ENCODE data around the gene ENHO.

The ENHO gene

GRCh38 chr9:34501889-34502425, 20.8 kb downstream of the ENHO start:
- Histone ChIP-seq H4K8ac (ENCODE audit: low read depth, low read length) (no peak overlapping the region), H3K9me3 (ENCODE audit: insufficient read depth, low read depth, low read length) (peaks cover 3% of the 10 kb centered on the region), H3K27me3 (ENCODE audit: insufficient read depth, low read length) (no peaks in the 10 kb centered on the region), H2AK5ac (ENCODE audit: low read length) (no peak overlapping the region), H2BK120ac (ENCODE audit: insufficient read depth, low read length, poor library complexity) (no peak overlapping the region), H3K79me2 (ENCODE audit: control insufficient read depth, insufficient read depth, low read length, poor library complexity) (no peaks in the 10 kb centered on the region), H3K79me1 (ENCODE audit: low read length) (no peaks in the 10 kb centered on the region), H3K18ac (ENCODE audit: low read length) (no peak overlapping the region), H3K4me3 (ENCODE audit: low read depth, low read length) (no peak overlapping the region), H3K9ac (ENCODE audit: low read length) (no peak overlapping the region), H4K12ac (ENCODE audit: low read depth, low read length) (no peak overlapping the region), H3K36me3 (ENCODE audit: control insufficient read depth in 1 of 2, insufficient read depth in 2 of 2, low read length in 2 of 2) (no peaks in the 10 kb centered on the region), H4K91ac (ENCODE audit: low read depth, low read length) (no peak overlapping the region), H3K4me2 (ENCODE audit: low read length) (no peak overlapping the region), H3K4me1 (ENCODE audit: control insufficient read depth in 1 of 2, insufficient read depth in 2 of 2, low read length in 2 of 2) (no peaks in the 10 kb centered on the region), H2BK5ac (ENCODE audit: low read depth, low read length, poor library complexity) (no peak overlapping the region), H3K14ac (ENCODE audit: low read length) (no peak overlapping the region), H2BK12ac (ENCODE audit: low read length) (no peak overlapping the region), H3K27ac (ENCODE audit: low read depth, low read length) (no peak overlapping the region), H2AFZ (ENCODE audit: insufficient read depth, low read length, poor library complexity) (no peak overlapping the region), H3K23ac (ENCODE audit: low read length) (no peak overlapping the region), H3K4ac (ENCODE audit: low read depth, low read length) (no peak overlapping the region)
- WGBS (ENCODE audit: extremely low coverage, insufficient coverage, insufficient read length): no CpG with 5 or more reads among the region's 5 CpGs
- no peak for DNase-seq

GRCh38 chr9:34501372-34501771, 21.4 kb downstream of the ENHO start:
- H3K27ac ChIP-seq (ENCODE audit: low read depth, low read length): no peak overlapping the region
- no CpG with 5 or more reads among the region's 2 CpGs for WGBS (ENCODE audit: extremely low coverage, insufficient coverage, insufficient read length)
- no peak overlapping the region for H2BK120ac ChIP-seq (ENCODE audit: insufficient read depth, low read length, poor library complexity)

GRCh38 chr9:34500623-34501267, 22.0 kb downstream of the ENHO start:
- Histone ChIP-seq H3K18ac (ENCODE audit: low read length) (no peak overlapping the region), H4K12ac (ENCODE audit: low read depth, low read length) (no peak overlapping the region), H3K4me3 (ENCODE audit: low read depth, low read length) (no peak overlapping the region), H3K27ac (ENCODE audit: low read depth, low read length) (no peak overlapping the region), H3K27me3 (ENCODE audit: insufficient read depth, low read length) (no peaks in the 10 kb centered on the region), H2AK5ac (ENCODE audit: low read length) (no peak overlapping the region), H2BK12ac (ENCODE audit: low read length) (no peak overlapping the region), H3K9me3 (ENCODE audit: insufficient read depth, low read depth, low read length) (peaks cover 3% of the 10 kb centered on the region), H3K9ac (ENCODE audit: low read length) (no peak overlapping the region), H3K79me2 (ENCODE audit: control insufficient read depth, insufficient read depth, low read length, poor library complexity) (no peaks in the 10 kb centered on the region), H3K4me1 (ENCODE audit: control insufficient read depth in 1 of 2, insufficient read depth in 2 of 2, low read length in 2 of 2) (no peaks in the 10 kb centered on the region), H3K14ac (ENCODE audit: low read length) (no peak overlapping the region), H3K36me3 (ENCODE audit: control insufficient read depth in 1 of 2, insufficient read depth in 2 of 2, low read length in 2 of 2) (no peaks in the 10 kb centered on the region), H2BK120ac (ENCODE audit: insufficient read depth, low read length, poor library complexity) (no peak overlapping the region), H4K91ac (ENCODE audit: low read depth, low read length) (no peak overlapping the region), H2AFZ (ENCODE audit: insufficient read depth, low read length, poor library complexity) (no peak overlapping the region), H3K23ac (ENCODE audit: low read length) (no peak overlapping the region), H3K4me2 (ENCODE audit: low read length) (no peak overlapping the region), H4K8ac (ENCODE audit: low read depth, low read length) (no peak overlapping the region), H3K4ac (ENCODE audit: low read depth, low read length) (no peak overlapping the region), H2BK5ac (ENCODE audit: low read depth, low read length, poor library complexity) (no peak overlapping the region), H3K79me1 (ENCODE audit: low read length) (no peaks in the 10 kb centered on the region)
- WGBS (ENCODE audit: extremely low coverage, insufficient coverage, insufficient read length): no CpG with 5 or more reads among the region's 6 CpGs
- DNase-seq: peak; percentile 61 to 78

More at GRCh38 chr9:34501372-34501771, 21.4 kb downstream of the ENHO start:
- no peaks in the 10 kb centered on the region for H3K4me1 ChIP-seq (ENCODE audit: control insufficient read depth in 1 of 2, insufficient read depth in 2 of 2, low read length in 2 of 2)
- no peak overlapping the region for H3K18ac ChIP-seq (ENCODE audit: low read length)
- H3K4ac ChIP-seq (ENCODE audit: low read depth, low read length): no peak overlapping the region
- H3K36me3 ChIP-seq (ENCODE audit: control insufficient read depth in 1 of 2, insufficient read depth in 2 of 2, low read length in 2 of 2): no peaks in the 10 kb centered on the region
- no peak overlapping the region for H3K9ac ChIP-seq (ENCODE audit: low read length)
- H4K8ac ChIP-seq (ENCODE audit: low read depth, low read length): no peak overlapping the region
- H3K23ac ChIP-seq (ENCODE audit: low read length): no peak overlapping the region
- no peak overlapping the region for H3K4me2 ChIP-seq (ENCODE audit: low read length)
- peaks cover 3% of the 10 kb centered on the region for H3K9me3 ChIP-seq (ENCODE audit: insufficient read depth, low read depth, low read length)
- H3K27me3 ChIP-seq (ENCODE audit: insufficient read depth, low read length): no peaks in the 10 kb centered on the region
- H2AK5ac ChIP-seq (ENCODE audit: low read length): no peak overlapping the region
- H4K91ac ChIP-seq (ENCODE audit: low read depth, low read length): no peak overlapping the region
- H2BK5ac ChIP-seq (ENCODE audit: low read depth, low read length, poor library complexity): no peak overlapping the region
- H3K79me2 ChIP-seq (ENCODE audit: control insufficient read depth, insufficient read depth, low read length, poor library complexity): no peaks in the 10 kb centered on the region
- no peak overlapping the region for H3K14ac ChIP-seq (ENCODE audit: low read length)
- DNase-seq: peak; percentile 12 to 47
- no peak overlapping the region for H3K4me3 ChIP-seq (ENCODE audit: low read depth, low read length)
- H2BK12ac ChIP-seq (ENCODE audit: low read length): no peak overlapping the region
- H3K79me1 ChIP-seq (ENCODE audit: low read length): no peaks in the 10 kb centered on the region
- no peak overlapping the region for H4K12ac ChIP-seq (ENCODE audit: low read depth, low read length)
- no peak overlapping the region for H2AFZ ChIP-seq (ENCODE audit: insufficient read depth, low read length, poor library complexity)

- H4K8ac ChIP-seq (ENCODE audit: low read depth, low read length): no peak overlapping the region
- H3K18ac ChIP-seq (ENCODE audit: low read length): no peak overlapping the region
- DNase-seq: no peak
- no peak overlapping the region for H3K27ac ChIP-seq (ENCODE audit: low read depth, low read length)
- no peak overlapping the region for H4K91ac ChIP-seq (ENCODE audit: low read depth, low read length)
- H2AFZ ChIP-seq (ENCODE audit: insufficient read depth, low read length, poor library complexity): no peak overlapping the region
- no CpG with 5 or more reads among the region's 2 CpGs for WGBS (ENCODE audit: extremely low coverage, insufficient coverage, insufficient read length)
- no peak overlapping the region for H2AK5ac ChIP-seq (ENCODE audit: low read length)
- H3K79me2 ChIP-seq (ENCODE audit: control insufficient read depth, insufficient read depth, low read length, poor library complexity): no peaks in the 10 kb centered on the region
- no peak overlapping the region for H3K9ac ChIP-seq (ENCODE audit: low read length)
- no peak overlapping the region for H3K4me3 ChIP-seq (ENCODE audit: low read depth, low read length)
- no peaks in the 10 kb centered on the region for H3K27me3 ChIP-seq (ENCODE audit: insufficient read depth, low read length)
- H2BK12ac ChIP-seq (ENCODE audit: low read length): no peak overlapping the region
- no peak overlapping the region for H3K4ac ChIP-seq (ENCODE audit: low read depth, low read length)
- no peak overlapping the region for H3K14ac ChIP-seq (ENCODE audit: low read length)
- no peaks in the 10 kb centered on the region for H3K4me1 ChIP-seq (ENCODE audit: control insufficient read depth in 1 of 2, insufficient read depth in 2 of 2, low read length in 2 of 2)
- H3K9me3 ChIP-seq (ENCODE audit: insufficient read depth, low read depth, low read length): no peaks in the 10 kb centered on the region
- no peak overlapping the region for H3K4me2 ChIP-seq (ENCODE audit: low read length)
- H3K36me3 ChIP-seq (ENCODE audit: control insufficient read depth in 1 of 2, insufficient read depth in 2 of 2, low read length in 2 of 2): no peaks in the 10 kb centered on the region
- H4K12ac ChIP-seq (ENCODE audit: low read depth, low read length): no peak overlapping the region
- H3K23ac ChIP-seq (ENCODE audit: low read length): no peak overlapping the region
- no peak overlapping the region for H2BK120ac ChIP-seq (ENCODE audit: insufficient read depth, low read length, poor library complexity)
- H2BK5ac ChIP-seq (ENCODE audit: low read depth, low read length, poor library complexity): no peak overlapping the region
- H3K79me1 ChIP-seq (ENCODE audit: low read length): no peaks in the 10 kb centered on the region
Measured at GRCh38 chr9:34499076-34499475, 23.7 kb downstream of the ENHO start.
